ENCODE measurements around the gene THSD4.

DNA sequence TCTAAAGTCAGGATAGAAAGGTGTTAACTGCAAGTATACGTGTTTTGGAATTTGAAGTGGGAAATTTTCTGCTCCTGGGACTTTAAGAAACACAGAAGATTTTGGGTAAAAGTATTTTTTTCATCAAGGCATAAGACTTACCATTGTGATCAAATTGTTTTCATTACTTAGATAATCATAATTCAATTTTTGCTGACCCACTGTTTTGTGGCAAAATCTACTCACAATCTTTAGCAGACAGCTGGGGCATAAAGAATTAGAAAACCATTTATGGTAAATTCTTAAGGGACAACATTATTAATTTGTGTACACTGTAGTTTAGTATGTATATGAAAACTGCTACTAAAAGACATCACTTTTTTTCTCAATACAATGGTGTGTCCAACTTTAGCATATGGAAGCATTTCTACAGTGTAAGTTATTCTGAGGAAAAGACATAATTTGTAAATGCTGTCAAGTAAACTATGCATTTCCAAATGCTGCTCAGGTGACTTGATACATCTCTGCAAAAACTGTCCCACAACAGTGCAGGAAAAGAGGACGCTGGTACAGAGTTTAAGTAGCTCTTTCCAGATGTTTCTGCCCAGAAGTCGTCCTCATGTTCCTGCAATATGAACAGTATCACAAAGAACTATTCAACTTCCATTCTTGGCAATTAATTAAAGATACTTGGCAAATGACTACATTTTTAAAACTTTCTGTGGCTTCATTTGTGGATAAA is 52.3 kb downstream of the THSD4 start:
- TF ChIP-seq CTCF (conservative IDR thresholded peaks at IDR 0.05) (no peak), ZFX (IDR thresholded peaks at IDR 0.05) (no peak)

Data from C4-2B (cell line).